Stimulated activated CD4-positive, alpha-beta T cell treated with anti-CD3 and anti-CD28 coated beads, TNF-alpha, amount 100 ng/mL, for 24 hours (primary cell): ENCODE data around the gene NTM.

ENCODE experiments used
- DNase-seq, 3 experiments: peaks; one replicate each; pipeline ENCODE4 v3.0.0-alpha.2; 2020; ENCODE audit warnings: low read depth in 3 of 3

Gene NTM

GRCh38 chr11:131822506-131822905 is 452.1 kb downstream of the NTM start:
- no peak for DNase-seq

GRCh38 chr11:131823772-131824171 is 453.4 kb downstream of the NTM start:
- DNase-seq, result no peak

GRCh38 chr11:131824771-131825170 is 454.4 kb downstream of the NTM start:
- DNase-seq, result no peak

- DNase-seq, result no peak
Observed at GRCh38 chr11:131827430-131827829, 457.0 kb downstream of the NTM start.

- DNase-seq, result no peak
Observed at GRCh38 chr11:131829725-131830124, 459.3 kb downstream of the NTM start.

GRCh38 chr11:131832079-131832478 is 461.7 kb downstream of the NTM start:
- DNase-seq, result no peak

GRCh38 chr11:131833366-131833765 is 463.0 kb downstream of the NTM start:
- no peak for DNase-seq

GRCh38 chr11:131837562-131837961 is 467.1 kb downstream of the NTM start:
- no peak for DNase-seq

- no peak for DNase-seq
Observed at GRCh38 chr11:131838016-131838415, 467.6 kb downstream of the NTM start.

- DNase-seq, result no peak
Observed at GRCh38 chr11:131839326-131839725, 468.9 kb downstream of the NTM start.

GRCh38 chr11:131840545-131840944 is 470.1 kb downstream of the NTM start:
- DNase-seq, result no peak

GRCh38 chr11:131841028-131841427 is 470.6 kb downstream of the NTM start:
- DNase-seq, result no peak

- no peak for DNase-seq
Observed at GRCh38 chr11:131841925-131842635, 471.7 kb downstream of the NTM start.

- no peak for DNase-seq
Observed at GRCh38 chr11:131845255-131845654, 474.8 kb downstream of the NTM start.

- no peak for DNase-seq
Observed at GRCh38 chr11:131849485-131849884, 479.1 kb downstream of the NTM start.

- DNase-seq, result no peak
Observed at GRCh38 chr11:131850507-131850906, 480.1 kb downstream of the NTM start.

GRCh38 chr11:131851964-131852755 is 481.7 kb downstream of the NTM start:
- no peak for DNase-seq

GRCh38 chr11:131852757-131853156 is 482.3 kb downstream of the NTM start:
- DNase-seq, result no peak

GRCh38 chr11:131854391-131854790 is 484.0 kb downstream of the NTM start:
- no peak for DNase-seq

- DNase-seq, result no peak
Observed at GRCh38 chr11:131855320-131855719, 484.9 kb downstream of the NTM start.

GRCh38 chr11:131857246-131857645 is 486.8 kb downstream of the NTM start:
- no peak for DNase-seq

GRCh38 chr11:131858505-131858904 is 488.1 kb downstream of the NTM start:
- DNase-seq, result no peak

GRCh38 chr11:131859538-131860210 is 489.3 kb downstream of the NTM start:
- no peak for DNase-seq
